Fibroblast of skin of abdomen (primary cell): ENCODE measurements around the gene SCARF2.
"Not testable (repeated sequence)": the region's sequence is repeated elsewhere in the genome, so short reads cannot be mapped to it uniquely, and the experiment has no call there.

Experiments
- DNase-seq: peaks from one replicate; pipeline ENCODE4 v3.0.0-alpha.2; 2013

The SCARF2 gene

GRCh38 chr22:20459152-20459542 is 21.5 kb upstream of the SCARF2 start:
- DNase-seq: no peak

- no peak for DNase-seq
Measured at GRCh38 chr22:20458530-20459151, 21.0 kb upstream of the SCARF2 start.

- DNase-seq: no peak
Measured at GRCh38 chr22:20457506-20458240, 20.0 kb upstream of the SCARF2 start.

- DNase-seq: no peak
Measured at GRCh38 chr22:20456722-20457076, 19.1 kb upstream of the SCARF2 start.

- DNase-seq: peak; percentile 84
Measured at GRCh38 chr22:20456064-20456721, 18.6 kb upstream of the SCARF2 start.

GRCh38 chr22:20455709-20456063 is 18.1 kb upstream of the SCARF2 start:
- DNase-seq: peak; percentile 17

- DNase-seq: no peak
Measured at GRCh38 chr22:20453222-20453621, 15.6 kb upstream of the SCARF2 start.

- no peak for DNase-seq
Measured at GRCh38 chr22:20451920-20452319, 14.3 kb upstream of the SCARF2 start.

GRCh38 chr22:20451129-20451778 is 13.6 kb upstream of the SCARF2 start:
- not testable (repeated sequence) for DNase-seq

- no peak for DNase-seq
Measured at GRCh38 chr22:20450551-20450906, 12.9 kb upstream of the SCARF2 start.

- DNase-seq: no peak
Measured at GRCh38 chr22:20449819-20450550, 12.4 kb upstream of the SCARF2 start.

- DNase-seq: no peak
Measured at GRCh38 chr22:20448630-20449029, 11.0 kb upstream of the SCARF2 start.

- no peak for DNase-seq
Measured at GRCh38 chr22:20446383-20446970, 8.9 kb upstream of the SCARF2 start.

GRCh38 chr22:20444325-20444724 is 6.7 kb upstream of the SCARF2 start:
- DNase-seq: no peak

GRCh38 chr22:20442485-20443284 is 5.1 kb upstream of the SCARF2 start:
- DNase-seq: no peak

- DNase-seq: no peak
Measured at GRCh38 chr22:20441631-20442484, 4.2 kb upstream of the SCARF2 start.

GRCh38 chr22:20440637-20441591 is 3.3 kb upstream of the SCARF2 start:
- no peak for DNase-seq

- DNase-seq: no peak
Measured at GRCh38 chr22:20439928-20440575, 2.4 kb upstream of the SCARF2 start.

GRCh38 chr22:20439556-20439927 is 1.9 kb upstream of the SCARF2 start:
- no peak for DNase-seq
